GM23248 (cell line): Measurements from ENCODE around the gene CCR3.

Source experiments
- EZH2 ChIP-seq: fragments of 200-600 bp; sonication (generic); IDR thresholded peaks from 2 replicates; pipeline ENCODE4 v1.6.1; 2018; ENCODE audit warnings: antibody characterized with exemption, mild to moderate bottlenecking; ENCODE audit not compliant: insufficient read depth, poor library complexity, severe bottlenecking
- EZH2phosphoT487 ChIP-seq: fragments of 200-600 bp; sonication (generic); IDR thresholded peaks from 2 replicates; pipeline ENCODE4 v1.6.1; 2018; ENCODE audit warnings: antibody characterized with exemption, moderate library complexity, mild to moderate bottlenecking, low read depth; ENCODE audit not compliant: insufficient read depth

- TF ChIP-seq EZH2 = no peak
- TF ChIP-seq EZH2phosphoT487 = no peak
Measured at GRCh38 chr3:46289551-46289950, 47.3 kb downstream of the CCR3 start.
